GM19328 (cell line): Measurements from ENCODE around the gene PRRT4.

Experiments
- ATAC-seq: cut with Tn5 transposase; IDR thresholded peaks from one replicate; pipeline ENCODE4 v1.9.1; 2021; ENCODE audit warnings: mild to moderate bottlenecking, moderate library complexity; ENCODE audit not compliant: unreplicated experiment

Gene PRRT4

DNA sequence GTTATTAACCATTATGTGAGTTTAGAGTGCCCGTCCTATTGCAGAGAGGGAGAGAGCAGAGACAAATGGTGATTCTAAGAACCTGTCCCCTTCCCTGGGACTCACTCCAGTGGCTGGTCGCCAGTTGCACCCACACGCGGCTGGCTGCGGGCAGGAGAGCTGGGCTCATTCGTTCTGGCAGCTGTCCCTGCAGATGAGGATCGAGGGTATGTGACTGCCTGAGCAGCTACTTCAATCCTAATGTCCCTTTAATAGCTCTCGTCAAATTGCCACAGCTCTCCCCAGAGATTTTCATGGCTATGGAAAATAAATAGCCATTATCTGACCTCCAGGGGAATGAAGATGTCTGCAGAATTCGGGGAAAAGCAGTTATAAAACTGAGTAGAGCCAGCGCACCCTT is 59.4 kb downstream of the PRRT4 start:
- ATAC-seq = no peak
